ENCODE measurements around the gene SORL1.

Gene SORL1

DNA sequence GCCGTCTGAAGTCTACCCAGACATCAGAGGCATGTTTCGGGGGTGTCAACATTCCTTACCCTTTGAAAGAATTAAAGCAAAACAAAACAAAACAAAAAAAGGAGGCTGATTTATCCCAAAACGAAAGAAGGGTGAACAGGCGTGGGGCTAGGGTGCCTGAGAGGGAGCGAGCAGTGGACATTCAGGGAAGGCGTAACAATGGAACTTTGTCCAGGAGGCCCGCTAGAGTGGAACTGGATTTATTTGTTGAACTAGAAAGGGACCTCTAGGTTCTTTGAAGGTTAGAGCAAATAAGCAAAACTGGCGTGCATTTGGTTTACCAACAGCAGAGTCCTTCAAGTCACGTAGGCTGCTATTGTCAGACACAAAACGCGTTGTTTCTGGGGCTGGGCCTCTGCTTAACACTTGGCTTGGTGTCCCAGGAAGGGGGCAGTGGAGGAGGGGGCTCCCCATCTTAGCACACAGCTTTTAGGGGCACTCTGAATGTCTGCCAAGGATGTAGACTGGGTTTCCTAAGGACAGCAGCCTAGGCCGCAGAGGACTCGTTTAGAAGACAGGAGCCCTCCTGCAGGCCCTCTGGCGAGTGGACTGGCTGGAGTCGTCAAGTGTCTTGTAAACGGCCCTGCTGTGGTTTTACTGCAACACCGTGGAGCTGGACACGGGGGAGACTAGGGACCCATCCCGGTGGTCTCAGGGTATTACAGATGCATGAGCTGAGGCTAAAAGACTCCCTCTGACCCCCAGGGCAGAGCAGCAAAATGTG lies 204.4 kb downstream of the SORL1 start:
- no peak for DNase-seq (ENCODE audit: low read depth in 2 of 2)

DNA sequence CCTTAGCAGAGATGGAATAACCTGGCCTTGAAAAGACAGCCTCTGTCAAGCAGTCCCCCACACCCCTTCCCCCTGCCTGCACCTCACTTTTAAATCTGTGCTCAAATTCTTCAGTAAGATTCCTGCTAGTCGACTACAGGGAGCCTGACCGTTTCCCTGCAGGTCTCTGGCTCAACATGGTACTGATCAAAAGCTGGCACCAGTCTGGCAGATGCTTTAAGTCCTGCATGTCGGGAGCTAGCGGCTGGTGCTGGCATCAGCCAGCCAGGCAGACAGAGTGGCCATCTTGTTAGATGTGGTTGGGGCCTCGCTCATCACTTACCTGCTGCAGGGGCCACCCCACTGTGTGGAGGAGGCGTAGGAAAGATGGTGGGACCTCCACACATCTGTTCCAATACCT lies 205.0 kb downstream of the SORL1 start:
- no peak for DNase-seq (ENCODE audit: low read depth in 2 of 2)

- no peak for DNase-seq (ENCODE audit: low read depth in 2 of 2)
Measured at GRCh38 chr11:121659811-121660210, 207.7 kb downstream of the SORL1 start.

- no peak for DNase-seq (ENCODE audit: low read depth in 2 of 2)
Measured at GRCh38 chr11:121661880-121662486, 209.9 kb downstream of the SORL1 start.

DNA sequence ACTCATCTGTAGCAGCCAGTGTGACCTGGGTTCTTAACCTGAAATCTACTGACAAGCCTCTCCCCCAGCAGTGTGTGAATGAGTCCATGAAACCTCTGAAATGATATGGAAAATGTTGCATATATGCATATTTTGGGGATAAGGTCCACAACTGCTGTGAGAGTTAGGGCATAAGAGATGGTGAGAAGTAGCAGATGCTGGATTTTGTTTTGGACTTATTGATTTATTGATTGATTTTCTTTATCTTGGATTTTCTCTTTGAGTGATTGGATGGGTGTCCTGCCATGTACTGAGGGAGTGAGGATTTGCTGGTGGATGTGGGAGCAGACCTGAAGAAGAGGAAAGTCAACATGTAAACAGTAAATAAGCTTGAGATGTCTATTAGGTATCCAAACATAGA lies 212.0 kb downstream of the SORL1 start:
- no peak for DNase-seq (ENCODE audit: low read depth in 2 of 2)

DNA sequence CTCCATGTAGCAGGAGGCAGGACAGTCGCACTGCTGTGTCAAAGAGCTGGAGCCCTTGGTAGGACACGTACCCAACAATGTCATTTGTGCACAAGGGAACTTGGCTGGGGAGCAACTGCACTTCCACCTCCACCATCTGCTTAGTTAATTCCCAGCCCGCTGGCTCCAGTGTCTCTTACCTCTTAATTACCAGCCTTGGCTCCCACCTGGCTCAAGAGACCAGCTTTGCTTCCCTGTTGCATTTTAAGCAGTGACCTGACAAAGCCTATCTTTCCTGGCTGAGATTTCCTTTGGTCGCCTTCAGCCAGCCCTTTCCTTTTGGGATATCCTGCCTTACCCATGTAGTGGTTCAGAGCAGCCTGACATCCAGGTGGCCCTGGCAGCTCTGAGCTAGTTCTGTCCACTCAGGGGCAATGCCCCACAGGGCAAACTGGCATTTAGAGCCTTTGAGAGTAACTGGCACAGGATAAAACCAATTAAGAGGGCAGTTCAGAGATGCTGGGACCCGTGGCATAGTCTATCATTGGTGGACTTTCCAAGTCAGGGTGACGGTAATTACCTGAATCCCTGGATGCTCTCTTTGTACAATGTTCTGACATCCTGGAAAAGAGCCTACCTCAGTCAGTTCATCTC lies 213.2 kb downstream of the SORL1 start:
- no peak for DNase-seq (ENCODE audit: low read depth in 2 of 2)

- DNase-seq (ENCODE audit: low read depth in 2 of 2): no peak
Measured at GRCh38 chr11:121667836-121668235, 215.7 kb downstream of the SORL1 start.

DNA sequence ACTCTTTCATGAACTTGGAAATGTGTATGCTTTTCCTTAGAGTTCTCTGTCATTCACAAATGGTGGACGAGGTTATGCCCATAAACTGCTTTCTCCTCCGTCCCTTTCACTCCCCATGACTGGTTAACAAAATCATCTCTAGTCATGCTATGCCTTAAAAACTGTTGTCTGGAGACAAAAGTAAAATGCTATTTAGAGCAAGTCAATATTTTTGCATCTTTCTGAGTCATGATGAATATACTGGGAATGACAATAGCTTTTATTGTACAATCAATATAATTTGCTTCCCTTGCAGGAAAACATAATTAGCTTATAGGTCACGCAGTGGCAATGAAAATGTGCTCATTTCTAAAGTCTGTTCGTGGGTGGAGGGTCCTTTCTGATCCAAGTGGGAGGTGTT lies 217.3 kb downstream of the SORL1 start:
- no peak for DNase-seq (ENCODE audit: low read depth in 2 of 2)

DNA sequence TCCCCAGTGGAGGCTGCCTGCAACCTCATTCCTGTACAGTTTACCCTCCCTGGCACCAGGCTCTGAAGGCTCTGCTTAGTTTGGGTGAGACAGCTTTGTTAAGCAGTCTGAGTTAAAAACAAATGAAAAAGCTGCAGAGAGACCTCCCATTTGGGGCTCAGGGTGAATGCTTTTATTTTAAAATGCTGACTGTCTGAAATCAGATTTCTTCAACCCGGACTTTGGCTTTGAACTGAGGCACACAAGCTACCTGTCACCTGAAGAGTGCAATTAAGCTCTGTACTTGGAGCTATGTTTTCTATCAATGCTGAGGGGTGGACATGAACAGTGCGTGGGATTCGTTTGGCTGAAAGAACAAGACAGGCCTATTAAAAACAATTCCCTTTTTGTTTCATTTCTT lies 218.2 kb downstream of the SORL1 start:
- no peak for DNase-seq (ENCODE audit: low read depth in 2 of 2)

- DNase-seq (ENCODE audit: low read depth in 2 of 2): no peak
Measured at GRCh38 chr11:121670805-121671282, 218.7 kb downstream of the SORL1 start.

DNA sequence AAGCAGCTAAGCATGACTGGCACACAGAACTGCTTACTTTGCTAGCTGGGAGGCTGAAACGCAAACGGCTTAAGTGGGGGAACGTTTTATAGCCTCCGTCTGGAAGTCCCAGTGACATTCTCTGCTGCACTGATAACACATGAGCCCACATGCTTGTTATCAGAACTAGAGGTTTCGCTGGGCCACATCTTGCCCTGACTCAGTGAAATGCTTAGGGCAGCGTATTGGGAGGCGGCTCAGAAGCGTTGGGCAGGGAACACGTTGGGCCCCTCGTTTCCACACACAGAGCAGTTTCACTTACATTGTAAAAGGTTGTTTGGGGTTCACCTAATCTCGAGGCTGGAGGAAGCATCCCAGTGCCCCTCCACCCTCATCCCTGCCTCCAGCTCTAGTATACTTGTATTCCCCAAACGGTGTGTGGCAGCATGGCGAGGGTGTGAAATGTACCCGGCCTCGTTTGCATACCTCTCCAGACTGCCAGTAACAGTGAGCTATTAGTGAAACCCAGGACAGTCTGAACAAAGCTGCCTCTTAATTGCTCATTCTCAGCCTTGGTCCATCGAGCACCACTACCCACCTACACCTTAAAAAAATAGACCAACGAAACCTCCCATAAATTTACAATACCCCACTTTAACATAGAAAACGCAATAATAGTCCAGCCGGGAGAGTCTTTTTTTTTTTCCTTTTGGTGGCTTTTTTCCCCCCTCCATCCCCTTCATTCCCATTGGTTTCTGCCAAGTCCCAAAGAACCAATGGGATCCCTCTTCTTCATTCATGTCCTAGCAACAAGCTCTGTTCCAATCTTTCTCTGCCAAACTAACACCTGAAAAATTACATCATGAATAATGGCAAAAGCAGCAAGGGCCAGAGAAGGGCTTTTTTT lies 219.4 kb downstream of the SORL1 start:
- DNase-seq (ENCODE audit: low read depth in 2 of 2): no peak

- DNase-seq (ENCODE audit: low read depth in 2 of 2): no peak
Measured at GRCh38 chr11:121672630-121673487, 220.7 kb downstream of the SORL1 start.

DNA sequence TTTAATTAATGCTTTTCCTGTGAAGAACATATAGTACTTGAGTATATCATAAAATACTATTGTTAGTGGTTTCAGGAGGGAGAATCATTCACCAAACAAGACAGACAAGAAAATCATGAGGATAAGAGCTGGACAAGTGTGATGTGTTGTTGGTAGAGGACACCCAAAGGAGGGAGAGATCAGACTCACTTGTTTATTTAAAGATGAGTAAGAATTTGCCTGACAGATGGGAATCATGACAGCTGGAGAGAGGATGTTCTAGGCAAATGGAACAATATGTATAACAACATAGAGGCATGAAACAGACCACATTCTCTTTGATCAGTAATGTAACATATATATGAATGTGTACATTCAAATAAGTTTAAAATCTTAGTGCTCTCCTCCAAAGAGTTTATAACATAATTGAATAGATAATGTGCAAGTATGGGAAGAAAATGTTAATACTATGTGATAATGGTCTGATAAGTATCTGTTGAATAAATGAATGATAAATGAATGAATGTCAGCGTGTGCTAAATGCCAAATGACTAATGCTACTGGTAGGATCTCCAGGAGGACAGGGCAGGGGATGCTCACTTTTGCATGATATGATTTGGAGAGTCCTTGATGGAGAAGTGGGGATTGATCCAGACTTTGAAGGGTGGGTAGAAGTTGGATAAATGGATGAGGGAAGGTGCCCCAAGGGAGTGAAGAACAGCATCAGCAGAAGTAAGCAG lies 229.6 kb downstream of the SORL1 start:
- no peak for DNase-seq (ENCODE audit: low read depth in 2 of 2)

All from stimulated activated CD8-positive, alpha-beta memory T cell treated with anti-CD3 and anti-CD28 coated beads, Interleukin-7, amount 100 ng/mL, for 1 hour (primary cell).